Small intestine (tissue), 7 donors: ENCODE results near the gene GPX3. TPM values are rescaled to one million over a fixed set of nuclear protein-coding genes. Genes with fewer than 3 reads are reported as not detected.

Source experiments
- DNase-seq, 2 donors: peaks; one replicate each; pipeline versions ENCODE4 v3.0.0 to v3.0.0-alpha.2; 2013
- FAIRE-seq: peaks from 2 replicates; lab custom pipeline; 2012; peaks lifted over from hg19 to GRCh38; lab: Jason Lieb, UNC
- H3K27ac ChIP-seq, 3 donors: one replicate each; pipeline ENCODE4 v1.5.1; 2013; ENCODE audit warnings: low read length in 2 of 3, mild to moderate bottlenecking in 2 of 3, control low read depth in 1 of 3, inconsistent platforms in 1 of 3, low read depth in 1 of 3, moderate library complexity in 1 of 3
- H3K27me3 ChIP-seq, 3 donors: one replicate each; pipeline ENCODE4 v1.6.1; 2013; ENCODE audit warnings: low read length in 3 of 3, inconsistent platforms in 1 of 3; ENCODE audit not compliant: control insufficient read depth in 3 of 3, insufficient read depth in 3 of 3
- H3K36me3 ChIP-seq, 3 donors: one replicate each; pipeline ENCODE4 v1.6.1; 2013; ENCODE audit warnings: low read length in 3 of 3, inconsistent platforms in 1 of 3, low read depth in 1 of 3, mild to moderate bottlenecking in 1 of 3, moderate library complexity in 1 of 3; ENCODE audit not compliant: control insufficient read depth in 3 of 3, insufficient read depth in 2 of 3
- H3K4me1 ChIP-seq, 3 donors: one replicate each; pipeline ENCODE4 v1.6.1; 2013; ENCODE audit warnings: low read length in 2 of 3, inconsistent platforms in 1 of 3, low read depth in 1 of 3, mild to moderate bottlenecking in 1 of 3, moderate library complexity in 1 of 3; ENCODE audit not compliant: control insufficient read depth in 3 of 3, insufficient read depth in 2 of 3
- H3K4me3 ChIP-seq, 3 donors: one replicate each; pipeline ENCODE4 v1.5.1; 2013; ENCODE audit warnings: low read length in 3 of 3, control low read depth in 1 of 3, inconsistent platforms in 1 of 3, low read depth in 1 of 3, mild to moderate bottlenecking in 1 of 3, moderate library complexity in 1 of 3
- H3K9me3 ChIP-seq, 2 donors: one replicate each; pipeline ENCODE4 v1.6.1; 2013; ENCODE audit warnings: low read depth in 1 of 2, low read length in 1 of 2; ENCODE audit not compliant: control insufficient read depth in 2 of 2, insufficient read depth in 1 of 2
- WGBS, 3 donors: extraction: QIAGEN DNeasy Blood & Tissue Kit; methylation state at CpG; one replicate each; pipeline ENCODE4 v1.1.7; 2013; 5-methylcytosine and 5-hydroxymethylcytosine counted together
- polyA plus RNA-seq, 4 donors: library from polyadenylated mRNA; stranded (reverse) in 3 of 4; unstranded in 1 of 4; fragments of 200-250 nt in 3 of 4; fragments of 120-200 nt in 1 of 4; gene quantifications; one replicate each; pipeline versions ENCODE4 v1.2.1 to v1.2.3, GENCODE V29; 2013
- donor health status: healthy with polysubstance abuse.
- donor health status: control.
- donor health status: control.
- donor health status: Bipolar disorder and iron deficiency.
- donor health status: healthy.

The GPX3 gene
- polyA plus RNA-seq, 4 donors, result 19.9 to 1,014 (median 112) TPM

- H3K4me1 ChIP-seq, result peaks cover 0 to 10% (median 9%) of the 10 kb centered on the region in 3 donors
- no peaks in the 10 kb centered on the region for H3K27me3 ChIP-seq
- WGBS, 3 donors, result 86 to 98% (median 87%) methylated on average over 5 of the region's 5 CpGs
- H3K36me3 ChIP-seq, result peaks cover 11 to 96% (median 39%) of the 10 kb centered on the region in 3 donors
- H3K9me3 ChIP-seq, result no peaks in the 10 kb centered on the region
- FAIRE-seq (no peak), DNase-seq (no peak)
- H3K27ac ChIP-seq, result no peak overlapping the region
- H3K4me3 ChIP-seq, result no peak overlapping the region
These were observed 37.9 kb downstream of the GPX3 start for GRCh38 chr5:151058301-151058700.

- 85 to 94% (median 93%) methylated on average over 7 of the region's 7 CpGs for WGBS, 3 donors
- no peak for FAIRE-seq
- Histone ChIP-seq H3K4me1 (peaks cover 4 to 16% (median 13%) of the 10 kb centered on the region in 3 donors), H3K36me3 (peaks cover 11 to 96% (median 40%) of the 10 kb centered on the region in 3 donors), H3K4me3 (no peak overlapping the region), H3K27ac (peak overlapping the region in 1 of 3 donors; percentile 18), H3K27me3 (no peaks in the 10 kb centered on the region), H3K9me3 (no peaks in the 10 kb centered on the region)
- DNase-seq, result no peak
These were observed 38.6 kb downstream of the GPX3 start for GRCh38 chr5:151058891-151059489.

GRCh38 chr5:151060742-151061141, 40.4 kb downstream of the GPX3 start:
- FAIRE-seq (no peak), DNase-seq (no peak)
- Histone ChIP-seq H3K36me3 (peaks cover 9 to 89% (median 37%) of the 10 kb centered on the region in 3 donors), H3K4me1 (peaks cover 7 to 22% (median 15%) of the 10 kb centered on the region in 3 donors), H3K27me3 (no peaks in the 10 kb centered on the region), H3K4me3 (no peak overlapping the region), H3K27ac (peak overlapping the region in 1 of 3 donors; percentile 62), H3K9me3 (no peaks in the 10 kb centered on the region)
- WGBS, 3 donors, result 87 to 93% (median 90%) methylated on average over 6 of the region's 6 CpGs

- peak overlapping the region; percentile 63 to 94 (median 66) for H3K27ac ChIP-seq
- WGBS, 3 donors, result 37 to 83% (median 57%) methylated on average over 5 of the region's 5 CpGs
- no peak overlapping the region for H3K4me3 ChIP-seq
- H3K27me3 ChIP-seq, result no peaks in the 10 kb centered on the region
- peaks cover 7 to 22% (median 17%) of the 10 kb centered on the region in 3 donors for H3K4me1 ChIP-seq
- peak; percentile 70 to 89 for DNase-seq
- no peaks in the 10 kb centered on the region for H3K9me3 ChIP-seq
- FAIRE-seq, result no peak
- H3K36me3 ChIP-seq, result peaks cover 9 to 82% (median 33%) of the 10 kb centered on the region in 3 donors
These were observed 42.2 kb downstream of the GPX3 start for GRCh38 chr5:151062405-151063141.

- H3K9me3 ChIP-seq, result no peaks in the 10 kb centered on the region
- H3K4me3 ChIP-seq, result no peak overlapping the region
- peak overlapping the region; percentile 37 to 94 (median 63) for H3K27ac ChIP-seq
- peaks cover 7 to 22% (median 17%) of the 10 kb centered on the region in 3 donors for H3K4me1 ChIP-seq
- H3K36me3 ChIP-seq, result peaks cover 9 to 84% (median 28%) of the 10 kb centered on the region in 3 donors
- WGBS, 3 donors, result 71 to 85% (median 78%) methylated on average over 17 of the region's 17 CpGs
- no peak for FAIRE-seq
- no peak for DNase-seq
- no peaks in the 10 kb centered on the region for H3K27me3 ChIP-seq
These were observed 43.0 kb downstream of the GPX3 start for GRCh38 chr5:151063142-151063989.

- WGBS, 3 donors, result 95 to 97% (median 96%) methylated on average over 12 of the region's 12 CpGs
These were observed 44.6 kb downstream of the GPX3 start for GRCh38 chr5:151064916-151065499.

GRCh38 chr5:151065609-151066008, 45.2 kb downstream of the GPX3 start:
- H3K36me3 ChIP-seq, result peaks cover 3 to 79% (median 19%) of the 10 kb centered on the region in 3 donors

More at GRCh38 chr5:151064916-151065499, 44.6 kb downstream of the GPX3 start:
- no peak for FAIRE-seq
- no peaks in the 10 kb centered on the region for H3K27me3 ChIP-seq
- no peak for DNase-seq
- no peak overlapping the region for H3K4me3 ChIP-seq
- H3K4me1 ChIP-seq, result peaks cover 10 to 22% (median 17%) of the 10 kb centered on the region in 3 donors
- no peaks in the 10 kb centered on the region for H3K9me3 ChIP-seq
- H3K27ac ChIP-seq, result peak overlapping the region in 1 of 3 donors; percentile 94
- H3K36me3 ChIP-seq, result peaks cover 3 to 84% (median 22%) of the 10 kb centered on the region in 3 donors

More at GRCh38 chr5:151065609-151066008, 45.2 kb downstream of the GPX3 start:
- 73 to 81% (median 80%) methylated on average over 1 of the region's 1 CpG for WGBS, 3 donors
- no peak overlapping the region for H3K4me3 ChIP-seq
- no peak overlapping the region for H3K27ac ChIP-seq
- H3K4me1 ChIP-seq, result peaks cover 15 to 22% (median 17%) of the 10 kb centered on the region in 3 donors
- H3K27me3 ChIP-seq, result no peaks in the 10 kb centered on the region
- no peak for DNase-seq
- FAIRE-seq, result no peak
- H3K9me3 ChIP-seq, result no peaks in the 10 kb centered on the region
